Measurements from ENCODE around the gene ANKUB1. TPM values are rescaled to one million over a fixed set of nuclear protein-coding genes. Genes with fewer than 3 reads are reported as not detected.

ANKUB1 gene
- total RNA-seq, 2 experiments from 2014 or later, result not detected

GRCh38 chr3:149833241-149833640 is 40.9 kb upstream of the ANKUB1 start:
- Histone ChIP-seq H3K4me1 (ENCODE audit: insufficient read depth, low read length) (peaks cover 3% of the 10 kb centered on the region), H3K27me3 (ENCODE audit: control insufficient read depth in 1 of 2, insufficient read depth in 2 of 2, low read length in 2 of 2) (no peaks in the 10 kb centered on the region), H3K36me3 (ENCODE audit: insufficient read depth, low read length) (peaks cover 6% of the 10 kb centered on the region), H3K4me3 (ENCODE audit: low read length) (no peak overlapping the region), H3K27ac (ENCODE audit: low read depth in 1 of 2, low read length in 2 of 2) (no peak overlapping the region), H3K9me3 (ENCODE audit: control insufficient read depth in 1 of 2, insufficient read depth in 1 of 2, low read length in 2 of 2) (peaks cover 22 to 68% of the 10 kb centered on the region in 2 experiments)
- TF ChIP-seq CTCF (IDR thresholded peaks at IDR 0.05), result no peak
- ATAC-seq (ENCODE audit: poor library complexity) (no peak), DNase-seq (no peak)
- H3K27ac Mint-ChIP-seq, result no peak overlapping the region
- H3K9me3 Mint-ChIP-seq, result peaks cover 9% of the 10 kb centered on the region
- ChIA-PET POLR2A (no interaction called here), CTCF (no interaction called here)
- peaks cover 83% of the 10 kb centered on the region for H3K36me3 Mint-ChIP-seq (ENCODE audit: low read depth)
- no peaks in the 10 kb centered on the region for H3K27me3 Mint-ChIP-seq
- H3K4me1 Mint-ChIP-seq (ENCODE audit: low read depth), result peaks cover 13% of the 10 kb centered on the region
- no peak overlapping the region for H3K4me3 Mint-ChIP-seq
- intact Hi-C loops (cut with DNase I, micrococcal nuclease), result no loop called here

- no peaks in the 10 kb centered on the region for H3K27me3 ChIP-seq (ENCODE audit: control insufficient read depth in 1 of 2, insufficient read depth in 2 of 2, low read length in 2 of 2)
- no peak overlapping the region for H3K27ac ChIP-seq (ENCODE audit: low read depth in 1 of 2, low read length in 2 of 2)
- ATAC-seq (ENCODE audit: poor library complexity) (no peak), DNase-seq (no peak)
- TF ChIP-seq CTCF (IDR thresholded peaks at IDR 0.05), result no peak
- peaks cover 9% of the 10 kb centered on the region for H3K9me3 Mint-ChIP-seq
- intact Hi-C loops (cut with DNase I, micrococcal nuclease), result no loop called here
- peaks cover 13% of the 10 kb centered on the region for H3K4me1 Mint-ChIP-seq (ENCODE audit: low read depth)
- no peaks in the 10 kb centered on the region for H3K4me1 ChIP-seq (ENCODE audit: insufficient read depth, low read length)
- peaks cover 80% of the 10 kb centered on the region for H3K36me3 Mint-ChIP-seq (ENCODE audit: low read depth)
- H3K4me3 Mint-ChIP-seq, result no peak overlapping the region
- H3K27ac Mint-ChIP-seq, result no peak overlapping the region
- ChIA-PET CTCF (interaction anchor here (0.6 kb wide), 1 partner anchor 1275 kb away, joined by 3 read pairs; no protein-coding TSS in a partner anchor), POLR2A (no interaction called here)
- peaks cover 5% of the 10 kb centered on the region for H3K36me3 ChIP-seq (ENCODE audit: insufficient read depth, low read length)
- H3K27me3 Mint-ChIP-seq, result no peaks in the 10 kb centered on the region
- no peak overlapping the region for H3K4me3 ChIP-seq (ENCODE audit: low read length)
- H3K9me3 ChIP-seq (ENCODE audit: control insufficient read depth in 1 of 2, insufficient read depth in 1 of 2, low read length in 2 of 2), result peaks cover 18 to 62% of the 10 kb centered on the region in 2 experiments
Measured at GRCh38 chr3:149832086-149832485, 39.7 kb upstream of the ANKUB1 start.

- H3K36me3 ChIP-seq (ENCODE audit: insufficient read depth, low read length), result peaks cover 5% of the 10 kb centered on the region
- H3K4me3 ChIP-seq (ENCODE audit: low read length), result no peak overlapping the region
- Mint-ChIP-seq H3K27me3 (no peaks in the 10 kb centered on the region), H3K4me1 (ENCODE audit: low read depth) (peaks cover 10% of the 10 kb centered on the region), H3K36me3 (ENCODE audit: low read depth) (peaks cover 74% of the 10 kb centered on the region), H3K4me3 (no peak overlapping the region), H3K9me3 (peaks cover 9% of the 10 kb centered on the region), H3K27ac (no peak overlapping the region)
- no peak for TF ChIP-seq CTCF (IDR thresholded peaks at IDR 0.05)
- no peak for ATAC-seq (ENCODE audit: poor library complexity)
- H3K4me1 ChIP-seq (ENCODE audit: insufficient read depth, low read length), result no peaks in the 10 kb centered on the region
- POLR2A ChIA-PET, result no interaction called here
- intact Hi-C loops (cut with DNase I, micrococcal nuclease), result no loop called here
- no peak overlapping the region for H3K27ac ChIP-seq (ENCODE audit: low read depth in 1 of 2, low read length in 2 of 2)
- CTCF ChIA-PET, result no interaction called here
- H3K27me3 ChIP-seq (ENCODE audit: control insufficient read depth in 1 of 2, insufficient read depth in 2 of 2, low read length in 2 of 2), result no peaks in the 10 kb centered on the region
- H3K9me3 ChIP-seq (ENCODE audit: control insufficient read depth in 1 of 2, insufficient read depth in 1 of 2, low read length in 2 of 2), result peaks cover 18 to 57% of the 10 kb centered on the region in 2 experiments
- DNase-seq, result no peak
Measured at GRCh38 chr3:149831321-149831720, 39.0 kb upstream of the ANKUB1 start.

All from CD4-positive, alpha-beta T cell (primary cell).